Left lung (tissue), 10 donors: ENCODE results near the gene ST6GAL1. TPM values are rescaled to one million over a fixed set of nuclear protein-coding genes. Genes with fewer than 3 reads are reported as not detected.

Experiments used
- ATAC-seq: fragments of 200-7000 bp; cut with Tn5 transposase; one replicate; pipeline ENCODE4 v1.9.1; 2020; ENCODE audit warnings: moderate library complexity
- DNase-seq, 4 donors: peaks; one replicate each; pipeline ENCODE4 v3.0.0-alpha.2; 2013 to 2020
- H3K27ac ChIP-seq, 2 donors: fragments of 200-600 bp; sonication (generic) in 1 of 2; one replicate each; pipeline versions ENCODE4 v1.5.0 to v1.8.0; 2020 to 2021
- H3K27me3 ChIP-seq, 2 donors: fragments of 200-600 bp; sonication (generic) in 1 of 2; one replicate each; pipeline versions ENCODE4 v1.5.0 to v1.8.0; 2020 to 2021
- H3K36me3 ChIP-seq, 2 donors: fragments of 200-600 bp; sonication (generic) in 1 of 2; one replicate each; pipeline versions ENCODE4 v1.5.0 to v1.8.0; 2020 to 2021
- H3K4me1 ChIP-seq, 2 donors: fragments of 200-600 bp; one replicate each; pipeline ENCODE4 v1.8.0; 2021
- H3K4me3 ChIP-seq, 2 donors: fragments of 200-600 bp; sonication (generic) in 1 of 2; one replicate each; pipeline versions ENCODE4 v1.5.0 to v1.8.0; 2020 to 2021; ENCODE audit warnings: mild to moderate bottlenecking in 1 of 2
- H3K9me3 ChIP-seq, 2 donors: fragments of 200-600 bp; sonication (generic) in 1 of 2; one replicate each; pipeline versions ENCODE4 v1.5.0 to v1.8.0; 2020 to 2021
- intact Hi-C, 2 donors: fragments of 100-400 bp; cut with DNase I; formaldehyde crosslinking; loops; one replicate each; pipeline versions ENCODE4 v1.11.2 to v1.14.2; 2022
- polyA plus RNA-seq, 6 donors: library from polyadenylated mRNA; unstranded; fragments of 120-200 nt; gene quantifications; one replicate each; pipeline ENCODE4 v1.2.1, GENCODE V29; 2013; ENCODE audit not compliant: insufficient read length in 6 of 6
- total RNA-seq, 2 donors: library from RNA; stranded (reverse); fragmentation: NEBNext Ultra II Directional; extraction: Animal tissue kit (Norgen Biotek cat#: 25700); gene quantifications; one replicate each; pipeline ENCODE4 v1.2.1, GENCODE V29; 2021
- TF ChIP-seq, protein P1 (sequence below), 2 donors: fragments of 200-600 bp; sonication (generic) in 1 of 2; IDR thresholded peaks; one replicate each; pipeline versions ENCODE4 v1.5.0 to v1.8.0; 2021; ENCODE audit warnings: antibody characterized with exemption in 2 of 2
- donor health status: DM: no; HTN: yes; CAD: no.
- donor health status: DM: no; HTN: no; CAD: no.

Gene ST6GAL1
- total and polyA plus RNA-seq, 8 donors = 45.5 to 132 (median 56.2) TPM

DNA sequence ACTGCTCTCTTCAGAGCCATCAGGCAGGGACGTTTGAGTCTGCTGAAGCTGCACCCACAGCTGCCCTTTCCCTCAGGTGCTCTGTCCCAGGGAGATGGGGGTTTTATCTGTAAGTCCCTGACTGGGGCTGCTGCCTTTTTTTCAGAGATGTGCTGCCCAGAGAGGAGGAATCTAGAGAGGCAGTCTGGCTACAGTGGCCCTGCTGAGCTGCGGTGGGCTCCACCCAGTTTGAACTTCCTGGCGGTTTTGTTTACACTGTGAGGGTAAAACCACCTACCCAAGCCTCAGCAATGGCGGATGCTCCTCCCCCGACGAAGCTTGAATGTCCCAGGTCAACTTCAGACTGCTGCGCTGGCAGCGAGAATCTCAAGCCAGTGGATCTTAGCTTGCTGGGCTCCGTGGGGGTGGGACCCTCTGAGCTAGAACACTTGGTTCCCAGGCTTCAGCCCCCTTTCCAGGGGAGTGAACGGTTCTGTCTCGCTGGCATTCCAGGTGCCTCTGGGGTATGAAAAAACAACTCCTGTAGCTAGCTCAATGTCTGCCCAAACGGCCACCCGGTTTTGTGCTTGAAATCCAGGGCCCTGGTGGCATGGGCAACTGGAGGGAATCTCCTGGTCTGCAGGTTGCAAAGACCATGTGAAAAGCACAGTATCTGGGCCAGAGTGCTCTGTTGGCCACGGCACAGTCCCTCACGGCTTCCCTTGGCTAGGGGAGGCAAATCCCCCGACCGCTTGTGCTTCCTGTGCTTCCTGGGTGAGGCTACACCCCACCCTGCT, 21.1 kb upstream of the ST6GAL1 start:
- TF ChIP-seq, protein P1, sequence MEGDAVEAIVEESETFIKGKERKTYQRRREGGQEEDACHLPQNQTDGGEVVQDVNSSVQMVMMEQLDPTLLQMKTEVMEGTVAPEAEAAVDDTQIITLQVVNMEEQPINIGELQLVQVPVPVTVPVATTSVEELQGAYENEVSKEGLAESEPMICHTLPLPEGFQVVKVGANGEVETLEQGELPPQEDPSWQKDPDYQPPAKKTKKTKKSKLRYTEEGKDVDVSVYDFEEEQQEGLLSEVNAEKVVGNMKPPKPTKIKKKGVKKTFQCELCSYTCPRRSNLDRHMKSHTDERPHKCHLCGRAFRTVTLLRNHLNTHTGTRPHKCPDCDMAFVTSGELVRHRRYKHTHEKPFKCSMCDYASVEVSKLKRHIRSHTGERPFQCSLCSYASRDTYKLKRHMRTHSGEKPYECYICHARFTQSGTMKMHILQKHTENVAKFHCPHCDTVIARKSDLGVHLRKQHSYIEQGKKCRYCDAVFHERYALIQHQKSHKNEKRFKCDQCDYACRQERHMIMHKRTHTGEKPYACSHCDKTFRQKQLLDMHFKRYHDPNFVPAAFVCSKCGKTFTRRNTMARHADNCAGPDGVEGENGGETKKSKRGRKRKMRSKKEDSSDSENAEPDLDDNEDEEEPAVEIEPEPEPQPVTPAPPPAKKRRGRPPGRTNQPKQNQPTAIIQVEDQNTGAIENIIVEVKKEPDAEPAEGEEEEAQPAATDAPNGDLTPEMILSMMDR (IDR thresholded peaks at IDR 0.05) = no peak
- Histone ChIP-seq H3K27ac (no peak overlapping the region), H3K36me3 (no peaks in the 10 kb centered on the region), H3K4me1 (peaks cover 0 to 10% of the 10 kb centered on the region in 2 donors), H3K4me3 (no peak overlapping the region), H3K27me3 (no peaks in the 10 kb centered on the region), H3K9me3 (no peaks in the 10 kb centered on the region)
- DNase-seq = no peak
- intact Hi-C loops = no loop called here
- no peak for ATAC-seq

DNA sequence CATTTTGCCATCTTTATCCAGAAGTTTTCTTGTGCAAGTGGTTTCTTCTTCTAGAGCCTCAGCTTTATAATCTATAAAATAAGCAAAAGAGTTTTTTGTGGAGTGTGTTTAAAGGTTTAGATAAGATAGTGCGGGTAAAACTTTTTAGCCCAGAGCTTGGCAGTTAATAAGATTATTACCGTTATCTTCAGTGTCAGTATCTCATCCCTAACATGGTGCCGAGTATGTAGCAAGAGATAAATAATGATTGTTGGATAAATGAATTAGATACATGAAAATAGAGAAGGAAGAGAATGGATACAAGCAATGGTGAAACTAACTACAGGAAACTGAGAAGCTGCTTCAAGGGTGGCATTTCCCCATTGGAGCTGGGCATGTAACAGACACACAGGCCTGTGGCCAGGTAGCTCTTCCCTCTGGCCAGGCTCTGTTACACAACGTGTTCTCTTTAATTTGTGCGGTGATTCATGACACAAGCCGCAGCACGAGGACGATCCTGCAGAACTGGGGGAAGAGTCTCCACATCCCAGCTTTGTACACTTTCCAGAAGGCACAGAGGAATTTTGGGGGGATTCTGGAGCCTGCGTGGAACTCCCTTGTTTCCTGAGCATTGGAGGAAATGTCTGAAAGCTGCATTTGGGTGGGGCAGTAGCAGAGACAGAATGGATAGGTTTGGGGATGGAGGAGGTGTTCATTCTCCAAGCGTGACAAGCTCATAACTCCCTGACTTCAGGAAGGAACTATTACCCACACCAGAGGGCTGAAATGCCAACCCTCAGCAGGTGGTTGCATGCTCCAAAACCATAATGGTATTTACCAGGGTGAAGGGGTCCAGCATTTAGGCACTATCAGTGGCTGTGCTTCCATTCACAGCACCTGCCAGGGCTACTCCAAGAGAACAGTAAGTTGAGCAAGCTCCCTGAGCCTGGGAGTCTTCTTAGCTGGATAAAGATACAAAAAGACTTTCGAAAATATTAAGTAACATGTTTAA, 14.2 kb upstream of the ST6GAL1 start:
- no peak for DNase-seq
- intact Hi-C loops = no loop called here
- Histone ChIP-seq H3K27ac (peak overlapping the region in 1 of 2 donors; percentile 31), H3K9me3 (no peaks in the 10 kb centered on the region), H3K36me3 (no peaks in the 10 kb centered on the region), H3K27me3 (no peaks in the 10 kb centered on the region), H3K4me1 (peaks cover 0 to 12% of the 10 kb centered on the region in 2 donors), H3K4me3 (no peak overlapping the region)
- TF ChIP-seq, protein P1 (IDR thresholded peaks at IDR 0.05) = no peak
- ATAC-seq = no peak

DNA sequence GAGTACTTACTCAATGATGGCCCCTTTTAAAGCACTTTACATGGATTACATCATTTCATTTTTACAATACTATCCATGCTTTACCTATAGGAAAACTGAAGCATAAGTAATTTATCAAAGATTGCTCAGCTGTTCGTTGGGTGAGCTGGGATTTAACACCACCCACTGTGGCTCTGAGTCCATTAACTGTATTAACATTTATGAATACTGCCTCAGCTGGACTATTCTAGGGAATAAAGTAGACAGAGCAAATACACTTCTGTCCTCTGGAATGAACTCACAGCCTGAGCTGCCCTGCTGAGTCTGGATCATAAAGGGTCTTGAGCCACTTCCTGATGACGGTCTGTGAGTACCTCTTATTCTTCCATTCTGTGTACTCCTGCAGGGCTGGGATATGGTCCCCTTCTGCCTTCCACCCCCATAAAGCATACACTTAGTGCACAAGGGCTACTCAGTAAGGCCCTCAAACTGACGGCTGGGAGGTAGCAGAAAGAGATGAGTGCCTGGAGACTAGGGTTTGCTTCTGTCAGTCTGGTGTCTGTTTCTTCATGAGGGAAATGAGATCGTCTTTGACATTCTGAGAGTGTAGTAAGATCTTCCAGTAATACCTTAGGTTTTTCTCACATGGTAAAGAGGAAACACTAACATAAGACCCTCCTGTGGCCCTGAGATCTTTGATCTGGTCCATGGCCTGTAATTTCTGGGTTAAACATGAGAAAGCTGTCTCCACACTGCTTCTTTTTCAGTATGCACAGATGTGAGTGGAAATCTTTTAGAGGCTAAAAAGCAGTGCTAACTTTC, 12.6 kb upstream of the ST6GAL1 start:
- peak; percentile 93 for ATAC-seq

DNA sequence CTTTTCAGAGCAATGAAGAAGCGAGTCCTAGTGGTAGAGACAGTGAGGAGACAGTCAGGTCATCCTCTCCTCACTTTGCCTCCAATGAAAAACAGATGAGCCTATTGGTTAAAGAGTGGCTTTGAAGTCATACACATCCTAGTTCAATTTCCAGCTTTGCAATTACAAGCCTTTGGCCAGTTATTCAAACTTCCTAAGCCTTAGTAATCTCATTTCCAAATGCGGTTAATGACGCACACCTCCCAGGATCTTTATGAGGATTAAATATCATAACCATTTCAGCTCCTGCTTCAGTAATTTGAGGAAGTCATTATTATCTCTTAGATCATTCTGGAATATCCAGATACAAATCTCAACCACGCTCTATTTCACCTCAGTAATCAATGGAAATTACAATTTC, 10.0 kb upstream of the ST6GAL1 start:
- Histone ChIP-seq H3K27me3 (no peaks in the 10 kb centered on the region), H3K4me3 (no peak overlapping the region), H3K27ac (no peak overlapping the region), H3K9me3 (no peaks in the 10 kb centered on the region), H3K36me3 (no peaks in the 10 kb centered on the region), H3K4me1 (peaks cover 0 to 12% of the 10 kb centered on the region in 2 donors)
- intact Hi-C loops = no loop called here
- TF ChIP-seq, protein P1 (IDR thresholded peaks at IDR 0.05) = no peak
- ATAC-seq = no peak
- DNase-seq = no peak

More for the DNA sequence above, 12.6 kb upstream of the ST6GAL1 start:
- TF ChIP-seq, protein P1 (IDR thresholded peaks at IDR 0.05) = no peak
- H3K4me3 ChIP-seq = no peak overlapping the region
- no peaks in the 10 kb centered on the region for H3K27me3 ChIP-seq
- H3K9me3 ChIP-seq = no peaks in the 10 kb centered on the region
- H3K4me1 ChIP-seq = peaks cover 0 to 12% of the 10 kb centered on the region in 2 donors
- DNase-seq = peak in 1 of 4 donors; percentile 23
- H3K27ac ChIP-seq = no peak overlapping the region
- no peaks in the 10 kb centered on the region for H3K36me3 ChIP-seq
- intact Hi-C loops = no loop called here
